ENCODE data around the gene CASP8. TPM values are rescaled to one million over a fixed set of nuclear protein-coding genes. Genes with fewer than 3 reads are reported as not detected.

CASP8 gene
- total and polyA plus RNA-seq, 2 donors (not counting 3 experiments of a cell fraction or from before 2014, with no cell fraction given) = 5.3 to 5.8 TPM

DNA sequence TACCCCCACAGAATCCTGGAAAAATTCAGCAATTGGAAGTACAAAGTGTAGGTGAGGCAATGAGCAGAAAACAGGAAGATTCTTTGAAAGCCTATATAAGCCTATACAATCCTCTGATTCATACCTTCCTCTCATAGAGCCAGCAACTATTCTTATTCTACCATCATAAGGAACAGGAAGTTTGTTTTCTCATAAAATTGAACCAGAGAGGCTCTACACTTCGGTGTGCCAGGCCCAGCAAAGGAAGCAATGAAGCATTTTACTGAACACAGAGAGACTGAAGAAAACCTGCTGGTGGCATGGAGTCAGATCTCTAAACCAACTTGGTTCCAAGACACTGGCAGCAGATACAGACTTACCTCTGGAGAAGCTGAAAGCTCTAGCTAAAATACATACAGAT lies 18.7 kb downstream of the CASP8 start:
- Histone ChIP-seq H3K9me3 (replicated peaks; ENCODE audit: control insufficient read depth, insufficient read depth, low read length) (no peaks in the 10 kb centered on the region), H3K9ac (replicated peaks; ENCODE audit: extremely low read depth, insufficient read depth, low read length) (no peak overlapping the region), H3K4me1 (ENCODE audit: control insufficient read depth, extremely low read depth, insufficient read depth, low read length) (no peaks in the 10 kb centered on the region), H3K27ac (ENCODE audit: insufficient read depth, low read depth, low read length) (no peak overlapping the region), H3K9me1 (replicated peaks; ENCODE audit: control insufficient read depth, extremely low read depth, insufficient read depth, low read length) (no peaks in the 10 kb centered on the region), H3K4me3 (replicated peaks in 1 of 3; ENCODE audit: insufficient read depth in 1 of 3, low read depth in 1 of 3, low read length in 3 of 3) (no peak overlapping the region), H3K36me3 (ENCODE audit: control insufficient read depth in 2 of 2, extremely low read depth in 1 of 2, insufficient read depth in 2 of 2, low read length in 2 of 2) (no peaks in the 10 kb centered on the region), H3K79me2 (ENCODE audit: control insufficient read depth, insufficient read depth, low read length) (no peaks in the 10 kb centered on the region), H3K4me2 (ENCODE audit: insufficient read depth, low read length) (no peak overlapping the region), H4K20me1 (replicated peaks; ENCODE audit: control insufficient read depth, extremely low read depth, insufficient read depth, low read length) (no peaks in the 10 kb centered on the region), H2AFZ (ENCODE audit: low read depth, low read length) (no peak overlapping the region), H3K27me3 (ENCODE audit: control insufficient read depth in 2 of 2, insufficient read depth in 2 of 2, low read length in 2 of 2) (no peaks in the 10 kb centered on the region)
- TF ChIP-seq MYC (IDR thresholded peaks at IDR 0.05; ENCODE audit: low read depth, low read length) (no peak), GATA2 (IDR thresholded peaks at IDR 0.05; ENCODE audit: insufficient read depth, insufficient read length, low read depth, low read length) (no peak), EZH2 (IDR thresholded peaks at IDR 0.05; ENCODE audit: borderline replicate concordance, low read depth, low read length, severe bottlenecking) (no peak), POLR2A (IDR thresholded peaks at IDR 0.05; ENCODE audit: low read depth, low read length) (no peak), FOS (IDR thresholded peaks at IDR 0.05; ENCODE audit: borderline replicate concordance, insufficient read depth, low read length) (no peak), POLR2AphosphoS5 (IDR thresholded peaks at IDR 0.05; ENCODE audit: insufficient read depth, low read depth, low read length) (no peak), JUN (IDR thresholded peaks at IDR 0.05; ENCODE audit: borderline replicate concordance, insufficient read depth, insufficient read length, low read depth) (no peak)
- TF ChIP-seq, protein P1, sequence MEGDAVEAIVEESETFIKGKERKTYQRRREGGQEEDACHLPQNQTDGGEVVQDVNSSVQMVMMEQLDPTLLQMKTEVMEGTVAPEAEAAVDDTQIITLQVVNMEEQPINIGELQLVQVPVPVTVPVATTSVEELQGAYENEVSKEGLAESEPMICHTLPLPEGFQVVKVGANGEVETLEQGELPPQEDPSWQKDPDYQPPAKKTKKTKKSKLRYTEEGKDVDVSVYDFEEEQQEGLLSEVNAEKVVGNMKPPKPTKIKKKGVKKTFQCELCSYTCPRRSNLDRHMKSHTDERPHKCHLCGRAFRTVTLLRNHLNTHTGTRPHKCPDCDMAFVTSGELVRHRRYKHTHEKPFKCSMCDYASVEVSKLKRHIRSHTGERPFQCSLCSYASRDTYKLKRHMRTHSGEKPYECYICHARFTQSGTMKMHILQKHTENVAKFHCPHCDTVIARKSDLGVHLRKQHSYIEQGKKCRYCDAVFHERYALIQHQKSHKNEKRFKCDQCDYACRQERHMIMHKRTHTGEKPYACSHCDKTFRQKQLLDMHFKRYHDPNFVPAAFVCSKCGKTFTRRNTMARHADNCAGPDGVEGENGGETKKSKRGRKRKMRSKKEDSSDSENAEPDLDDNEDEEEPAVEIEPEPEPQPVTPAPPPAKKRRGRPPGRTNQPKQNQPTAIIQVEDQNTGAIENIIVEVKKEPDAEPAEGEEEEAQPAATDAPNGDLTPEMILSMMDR (IDR thresholded peaks at IDR 0.05; ENCODE audit: extremely low read depth in 1 of 2, insufficient read depth in 1 of 2, low read depth in 1 of 2, low read length in 2 of 2) = no peak
- TF ChIP-seq, protein P2, sequence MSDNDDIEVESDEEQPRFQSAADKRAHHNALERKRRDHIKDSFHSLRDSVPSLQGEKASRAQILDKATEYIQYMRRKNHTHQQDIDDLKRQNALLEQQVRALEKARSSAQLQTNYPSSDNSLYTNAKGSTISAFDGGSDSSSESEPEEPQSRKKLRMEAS (IDR thresholded peaks at IDR 0.05; ENCODE audit: insufficient read depth, insufficient read length) = no peak
- no peak for FAIRE-seq
- ChIA-PET POLR2A (no interaction called here), CTCF (interaction anchor here (0.9 to 1.2 kb wide), 2 partner anchors 10 kb away, joined by 4 to 6 read pairs; no protein-coding TSS in a partner anchor)
- BruUV-seq (replicated peaks) = no TSS peak
- intact Hi-C loops (cut with micrococcal nuclease) = no loop called here
- dilution Hi-C loops (cut with MboI; ENCODE audit: extremely low pct_ligation_motif_present, low sequenced_read_pairs) = no loop called here
- DNase-seq (ENCODE audit: low read depth, low spot score) = peak; percentile 16
